GM12878 (cell line): Measurements from ENCODE around the gene NXN. TPM values are rescaled to one million over a fixed set of nuclear protein-coding genes. Genes with fewer than 3 reads are reported as not detected.

Source experiments
- ATAC-seq: fragments of 200-7000 bp; cut with Tn5 transposase; 3 replicates; pipeline ENCODE4 v1.9.1; 2020; ENCODE audit warnings: mild to moderate bottlenecking, moderate library complexity
- BruUV-seq: library from RNA; stranded (reverse); fragments of 400-500 nt; replicated peaks from 2 replicates; lab custom pipeline; 2021; lab: Mats Ljungman, UMichigan
- CTCF ChIA-PET: fragments of 300-600 bp; sonication (Branson Sonifier 250); formaldehyde crosslinking; extraction: SDS; loops from one replicate; lab custom pipeline; 2021; ENCODE audit warnings: inconsistent platforms; lab: Yijun Ruan, JAX
- POLR2A ChIA-PET: fragments of 350-600 bp; formaldehyde crosslinking; extraction: SDS; loops from one replicate; lab custom pipeline; 2021; ENCODE audit warnings: inconsistent platforms; lab: Charles Lee
- RAD21 ChIA-PET: fragments of 300-600 bp; sonication (Branson Sonifier 250); formaldehyde crosslinking; loops from one replicate; lab custom pipeline; 2023; ENCODE audit warnings: antibody characterized with exemption; ENCODE audit not compliant: unreplicated experiment; lab: Charles Lee
- SMC1A ChIA-PET: fragments of 300-600 bp; sonication (Branson Sonifier 250); formaldehyde crosslinking; loops from one replicate; lab custom pipeline; 2023; ENCODE audit not compliant: unreplicated experiment, uncharacterized antibody; lab: Charles Lee
- DNase-seq: peaks from one replicate; pipeline ENCODE4 v3.0.0-alpha.2; 2011; ENCODE audit warnings: low read depth, low spot score
- FAIRE-seq: peaks from 3 replicates; lab custom pipeline; 2011; peaks lifted over from hg19 to GRCh38; lab: Jason Lieb, UNC
- H2AFZ ChIP-seq: 2 replicates; pipeline ENCODE4 v1.6.0; 2011; ENCODE audit warnings: low read depth, low read length, control low read depth; ENCODE audit not compliant: control insufficient read depth
- H3K27ac ChIP-seq: 2 replicates; pipeline ENCODE4 v1.5.1; 2011; ENCODE audit warnings: control low read depth; ENCODE audit not compliant: control insufficient read depth, insufficient read depth
- H3K27me3 ChIP-seq, 2 experiments: replicated peaks in 1 of 2; 2 replicates each; pipeline versions ENCODE4 v1.6.0 to v1.6.1; 2011; ENCODE audit warnings: low read length in 1 of 2; ENCODE audit not compliant: control insufficient read depth in 2 of 2, insufficient read depth in 2 of 2
- H3K36me3 ChIP-seq, 2 experiments: 2 replicates each; pipeline ENCODE4 v1.5.1; 2011; ENCODE audit warnings: low read length in 1 of 2; ENCODE audit not compliant: control insufficient read depth in 2 of 2, insufficient read depth in 2 of 2
- H3K4me1 ChIP-seq: 2 replicates; pipeline ENCODE4 v1.6.1; 2011; ENCODE audit warnings: mild to moderate bottlenecking, low read length, moderate library complexity, mixed read lengths; ENCODE audit not compliant: control insufficient read depth, insufficient read depth
- H3K4me2 ChIP-seq: 2 replicates; pipeline ENCODE4 v1.6.0; 2011; ENCODE audit warnings: control low read depth; ENCODE audit not compliant: control insufficient read depth, insufficient read depth
- H3K4me3 ChIP-seq: fragments of 200-600 bp; sonication (generic); 2 replicates; pipeline ENCODE4 v1.5.1; 2016
- H3K79me2 ChIP-seq: 2 replicates; pipeline ENCODE4 v1.6.0; 2011; ENCODE audit warnings: low read length; ENCODE audit not compliant: control insufficient read depth, insufficient read depth
- H3K9ac ChIP-seq: 2 replicates; pipeline ENCODE4 v1.8.0; 2011; ENCODE audit warnings: low read length, control low read depth, mixed read lengths; ENCODE audit not compliant: control insufficient read depth, insufficient read depth
- H3K9me3 ChIP-seq: replicated peaks from 3 replicates; pipeline ENCODE4 v1.5.1; 2011; ENCODE audit warnings: mild to moderate bottlenecking, low read length; ENCODE audit not compliant: control insufficient read depth, insufficient read depth
- H4K20me1 ChIP-seq: 2 replicates; pipeline ENCODE4 v1.6.0; 2011; ENCODE audit not compliant: control insufficient read depth, insufficient read depth
- CUX1 ChIP-seq: IDR thresholded peaks from 2 replicates; pipeline ENCODE4 v1.6.1; 2012; ENCODE audit warnings: improper control_type of control experiment, low read depth, low read length; ENCODE audit not compliant: insufficient replicate concordance
- TCF12 ChIP-seq: IDR thresholded peaks from 2 replicates; pipeline ENCODE4 v1.6.1; 2011; ENCODE audit warnings: low read depth, mild to moderate bottlenecking, low read length
- WGBS: methylation state at CpG from one replicate; pipeline ENCODE4 v1.1.6; 2016; ENCODE audit warnings: low lambda C conversion rate; ENCODE audit not compliant: insufficient replicate concordance, insufficient coverage; ENCODE audit errors: missing lambda C conversion rate; 5-methylcytosine and 5-hydroxymethylcytosine counted together
- in situ Hi-C: fragments of 300-500 bp; cut with MboI; formaldehyde crosslinking; loops from 9 replicates; pipeline ENCODE4 v1.14.3; 2018; ENCODE audit warnings: mixed read lengths
- intact Hi-C: fragments of 100-400 bp; cut with micrococcal nuclease; formaldehyde crosslinking; loops from one replicate; pipeline ENCODE4 v1.14.2; 2022; ENCODE audit not compliant: unreplicated experiment
- polyA plus RNA-seq, 11 experiments: library from polyadenylated mRNA; depleted of rRNA in 4 of 11; unstranded in 6 of 11; stranded (reverse) in 5 of 11; fragments of >200 nt; fragmentation: Nextera tagmentation in 4 of 11; fragmentation: Illumina TruSeq in 1 of 11; extraction: Ambion mirVana in 4 of 11; extraction: Trizol in 1 of 11; gene quantifications; 1 replicate in 1 of 11; 2 replicates in 10 of 11; pipeline versions ENCODE4 v1.2.1 to v1.2.3, GENCODE V29; 2011 to 2016; ENCODE audit warnings: inconsistent platforms in 2 of 11, missing spikeins in 2 of 11, low read depth in 1 of 11
- total RNA-seq, 4 experiments: library from RNA; depleted of rRNA in 3 of 4; stranded (reverse); fragments of >200 nt in 3 of 4; fragmentation: Illumina TruSeq in 1 of 4; extraction: Trizol in 1 of 4; gene quantifications; 2 replicates each; pipeline versions ENCODE4 v1.2.1 to v1.2.3, GENCODE V29; 2013 to 2021

Gene NXN
- total and polyA plus RNA-seq, 10 of the 15 experiments (the other 5 are each of a cell fraction or from before 2014, with no cell fraction given): 0.04 to 1.2 (median 0.30) TPM

- Histone ChIP-seq H3K79me2 (no peaks in the 10 kb centered on the region), H3K36me3 (no peaks in the 10 kb centered on the region), H3K4me3 (no peak overlapping the region), H3K9me3 (no peaks in the 10 kb centered on the region), H3K27ac (no peak overlapping the region), H3K4me1 (no peaks in the 10 kb centered on the region), H3K9ac (no peak overlapping the region), H2AFZ (no peak overlapping the region), H4K20me1 (no peaks in the 10 kb centered on the region), H3K27me3 (no peaks in the 10 kb centered on the region), H3K4me2 (no peak overlapping the region)
- SMC1A ChIA-PET: no interaction called here
- no peak for FAIRE-seq
- POLR2A ChIA-PET: no interaction called here
- intact Hi-C loops (no loop called here), in situ Hi-C loops (no loop called here)
- 43% methylated on average over 23 of the region's 29 CpGs for WGBS
- RAD21 ChIA-PET: no interaction called here
- CTCF ChIA-PET: no interaction called here
- no TSS peak for BruUV-seq
- TF ChIP-seq CUX1: no peak
- no peak for TF ChIP-seq TCF12
- no peak for DNase-seq
- ATAC-seq: peak; percentile 48; the same call in 2 of the 3 replicates
Observed at GRCh38 chr17:811051-811784, 168.4 kb downstream of the NXN start.
